Renal cortical epithelial cell (primary cell): ENCODE results near the gene OR5AR1. TPM values are rescaled to one million over a fixed set of nuclear protein-coding genes. Genes with fewer than 3 reads are reported as not detected.
"Not testable (repeated sequence)": the region's sequence is repeated elsewhere in the genome, so short reads cannot be mapped to it uniquely, and the experiment has no call there.

Source experiments
- DNase-seq: peaks from one replicate; pipeline ENCODE4 v3.0.0-alpha.2; 2011; ENCODE audit warnings: low read depth
- total RNA-seq: library from RNA; depleted of rRNA; stranded (reverse); fragments of >200 nt; gene quantifications from 2 replicates; pipeline ENCODE4 v1.2.3, GENCODE V29; 2014

OR5AR1 gene
- not detected in 2 replicates for total RNA-seq

- no peak for DNase-seq
These were observed at the start of gene OR5AR1 for GRCh38 chr11:56663386-56663785. Gene OR5AR1, plus strand, starts transcription at chr11:56663686. Its CDS starts 0 bp downstream, at chr11:56663686.

GRCh38 chr11:56624661-56625110, 38.8 kb upstream of the OR5AR1 start:
- DNase-seq = peak; percentile 69

- DNase-seq = no peak
These were observed 37.5 kb upstream of the OR5AR1 start for GRCh38 chr11:56625946-56626345.

GRCh38 chr11:56632329-56632728, 31.2 kb upstream of the OR5AR1 start:
- no peak for DNase-seq

GRCh38 chr11:56636861-56637260, 26.6 kb upstream of the OR5AR1 start:
- DNase-seq = no peak

- no peak for DNase-seq
These were observed 26.0 kb upstream of the OR5AR1 start for GRCh38 chr11:56637500-56637899.

GRCh38 chr11:56642339-56642738, 21.1 kb upstream of the OR5AR1 start, which contains the start of gene OR5AP2:
Gene OR5AP2, minus strand, starts transcription at chr11:56642439. Its CDS starts 0 bp downstream, at chr11:56642439.
- no peak for DNase-seq

GRCh38 chr11:56659755-56660154, 3.7 kb upstream of the OR5AR1 start:
- DNase-seq = no peak

GRCh38 chr11:56670984-56671383, 7.5 kb downstream of the OR5AR1 start:
- DNase-seq = no peak

GRCh38 chr11:56688554-56689100, 25.1 kb downstream of the OR5AR1 start:
- no peak for DNase-seq

GRCh38 chr11:56691179-56691578, 27.7 kb downstream of the OR5AR1 start:
- DNase-seq = not testable (repeated sequence)

GRCh38 chr11:56693428-56693827, 29.9 kb downstream of the OR5AR1 start:
- no peak for DNase-seq

GRCh38 chr11:56698795-56699194, 35.3 kb downstream of the OR5AR1 start, which contains the start of gene OR9G1:
Gene OR9G1, plus strand, starts transcription at chr11:56699095. Its CDS starts 1,293 bp downstream, at chr11:56700388.
- DNase-seq = no peak

- DNase-seq = no peak
These were observed 36.9 kb downstream of the OR5AR1 start for GRCh38 chr11:56700242-56700913.

- no peak for DNase-seq
These were observed 37.5 kb downstream of the OR5AR1 start for GRCh38 chr11:56700914-56701485.

- no peak for DNase-seq
These were observed 42.4 kb downstream of the OR5AR1 start for GRCh38 chr11:56705784-56706396.

- DNase-seq = no peak
These were observed 43.0 kb downstream of the OR5AR1 start for GRCh38 chr11:56706486-56706885.

GRCh38 chr11:56714206-56714605, 50.7 kb downstream of the OR5AR1 start:
- DNase-seq = no peak
